Thyroid gland (tissue), 4 donors: ENCODE results near the gene CCR1. TPM values are rescaled to one million over a fixed set of nuclear protein-coding genes. Genes with fewer than 3 reads are reported as not detected.

Experiments
- DNase-seq, 2 donors: peaks; one replicate each; pipeline ENCODE4 v3.0.0-alpha.2; 2019
- H3K27ac ChIP-seq, 3 donors: fragments of 200-600 bp; sonication (generic); 1 replicate in 2 of 3; 2 replicates in 1 of 3; pipeline ENCODE4 v1.5.1; 2016 to 2019; ENCODE audit warnings: mild to moderate bottlenecking in 1 of 3, moderate library complexity in 1 of 3
- H3K27me3 ChIP-seq: fragments of 200-600 bp; sonication (generic); one replicate; pipeline ENCODE4 v1.5.1; 2019
- H3K36me3 ChIP-seq, 2 donors: fragments of 200-600 bp; sonication (generic); one replicate each; pipeline ENCODE4 v1.5.1; 2016 to 2019
- H3K4me1 ChIP-seq, 2 donors: fragments of 200-600 bp; sonication (generic); one replicate each; pipeline ENCODE4 v1.5.1; 2017 to 2019
- H3K4me3 ChIP-seq, 3 donors: fragments of 200-600 bp; sonication (generic); replicated peaks in 1 of 3; 1 replicate in 2 of 3; 2 replicates in 1 of 3; pipeline ENCODE4 v1.5.1; 2016; ENCODE audit warnings: mild to moderate bottlenecking in 1 of 3
- H3K9me3 ChIP-seq: fragments of 200-600 bp; sonication (generic); one replicate; pipeline ENCODE4 v1.5.1; 2017
- CTCF ChIP-seq, 6 experiments: fragments of 200-600 bp in 3 of 6; fragments of 450-650 bp in 3 of 6; sonication (generic) in 3 of 6; IDR thresholded peaks; one replicate each; pipeline ENCODE4 v1.5.1; 2016 to 2019; ENCODE audit warnings: antibody characterized with exemption in 6 of 6, mild to moderate bottlenecking in 2 of 6, inconsistent platforms in 1 of 6, moderate library complexity in 1 of 6
- POLR2A ChIP-seq, 2 donors: fragments of 450-650 bp; IDR thresholded peaks; one replicate each; pipeline ENCODE4 v1.6.1; 2017; ENCODE audit warnings: antibody characterized with exemption in 2 of 2, mild to moderate bottlenecking in 2 of 2, moderate library complexity in 1 of 2
- WGBS, 2 donors: methylation state at CpG; one replicate each; pipeline ENCODE4 v1.1.5; 2017; 5-methylcytosine and 5-hydroxymethylcytosine counted together
- intact Hi-C: fragments of 100-400 bp; cut with DNase I; formaldehyde crosslinking; loops from one replicate; pipeline ENCODE4 v1.15.1; 2023
- total RNA-seq, 4 donors: library from RNA; depleted of rRNA; stranded (reverse); fragments of >200 nt; gene quantifications; one replicate each; pipeline ENCODE4 v1.2.3, GENCODE V29; 2016

Gene CCR1
- total RNA-seq, 4 donors from 2014 or later, result 0.98 to 3.4 (median 2.3) TPM

- H3K9me3 ChIP-seq, result no peaks in the 10 kb centered on the region
- H3K36me3 ChIP-seq, result no peaks in the 10 kb centered on the region
- WGBS, 2 donors, result 75 to 89% methylated on average over 6 of the region's 6 CpGs
- no peak overlapping the region for H3K27ac ChIP-seq
- TF ChIP-seq POLR2A (IDR thresholded peaks at IDR 0.05) (no peak), CTCF (IDR thresholded peaks at IDR 0.05) (no peak)
- no peaks in the 10 kb centered on the region for H3K27me3 ChIP-seq
- no peak overlapping the region for H3K4me3 ChIP-seq
- intact Hi-C loops, result no loop called here
- no peak for DNase-seq
- no peaks in the 10 kb centered on the region for H3K4me1 ChIP-seq
Observed at GRCh38 chr3:46206282-46207015, 1.7 kb downstream of the CCR1 start.

GRCh38 chr3:46205286-46205960 lies 2.7 kb downstream of the CCR1 start:
- H3K36me3 ChIP-seq, result no peaks in the 10 kb centered on the region
- no peak for TF ChIP-seq POLR2A (IDR thresholded peaks at IDR 0.05)
- TF ChIP-seq CTCF (IDR thresholded peaks at IDR 0.05), result no peak
- WGBS, 2 donors, result 70 to 79% methylated on average over 2 of the region's 2 CpGs
- H3K27ac ChIP-seq, result no peak overlapping the region
- H3K4me1 ChIP-seq, result no peaks in the 10 kb centered on the region
- DNase-seq, result no peak
- no peak overlapping the region for H3K4me3 ChIP-seq
- no peaks in the 10 kb centered on the region for H3K27me3 ChIP-seq
- intact Hi-C loops, result no loop called here
- H3K9me3 ChIP-seq, result no peaks in the 10 kb centered on the region

- no peaks in the 10 kb centered on the region for H3K36me3 ChIP-seq
- H3K4me1 ChIP-seq, result no peaks in the 10 kb centered on the region
- DNase-seq, result no peak
- no peak overlapping the region for H3K27ac ChIP-seq
- no peaks in the 10 kb centered on the region for H3K9me3 ChIP-seq
- 94 to 96% methylated on average over 12 of the region's 12 CpGs for WGBS, 2 donors
- TF ChIP-seq POLR2A (IDR thresholded peaks at IDR 0.05), result no peak
- no peak for TF ChIP-seq CTCF (IDR thresholded peaks at IDR 0.05)
- no peak overlapping the region for H3K4me3 ChIP-seq
- H3K27me3 ChIP-seq, result no peaks in the 10 kb centered on the region
- intact Hi-C loops, result no loop called here
Observed at GRCh38 chr3:46203681-46204080, 4.4 kb downstream of the CCR1 start.

GRCh38 chr3:46202535-46202934 lies 5.6 kb downstream of the CCR1 start:
- Histone ChIP-seq H3K27me3 (no peaks in the 10 kb centered on the region), H3K27ac (no peak overlapping the region), H3K36me3 (no peaks in the 10 kb centered on the region), H3K9me3 (no peaks in the 10 kb centered on the region), H3K4me3 (no peak overlapping the region), H3K4me1 (no peaks in the 10 kb centered on the region)
- DNase-seq, result no peak
- no peak for TF ChIP-seq POLR2A (IDR thresholded peaks at IDR 0.05)
- no peak for TF ChIP-seq CTCF (IDR thresholded peaks at IDR 0.05)
- intact Hi-C loops, result no loop called here
- WGBS, 2 donors, result 80 to 93% methylated on average over 4 of the region's 4 CpGs

- DNase-seq, result no peak
- no peaks in the 10 kb centered on the region for H3K9me3 ChIP-seq
- intact Hi-C loops, result no loop called here
- H3K4me3 ChIP-seq, result no peak overlapping the region
- WGBS, 2 donors, result 77% methylated on average over 1 of the region's 1 CpG
- no peak overlapping the region for H3K27ac ChIP-seq
- H3K4me1 ChIP-seq, result no peaks in the 10 kb centered on the region
- no peak for TF ChIP-seq CTCF (IDR thresholded peaks at IDR 0.05)
- TF ChIP-seq POLR2A (IDR thresholded peaks at IDR 0.05), result no peak
- no peaks in the 10 kb centered on the region for H3K27me3 ChIP-seq
- H3K36me3 ChIP-seq, result no peaks in the 10 kb centered on the region
Observed at GRCh38 chr3:46200790-46201189, 7.3 kb downstream of the CCR1 start.
